ENCODE measurements around the gene ZNF132. TPM values are rescaled to one million over a fixed set of nuclear protein-coding genes. Genes with fewer than 3 reads are reported as not detected.

Gene ZNF132
- total RNA-seq, 1 experiment from 2014 or later: not detected

- BruUV-seq (replicated peaks): no TSS peak
- RAD21 ChIA-PET (ENCODE audit: low non-redundant PET in 1 of 2, low total read pairs in 2 of 2, uncharacterized antibody in 2 of 2, unreplicated experiment in 2 of 2): no interaction called here
- POLR2A ChIA-PET: interaction anchor here (1.5 kb wide), 1 partner anchor 23 kb away, joined by 4 read pairs; the partner anchor contains the start of gene ZNF497
- peak overlapping the region; percentile 100 for H3K9ac ChIP-seq (ENCODE audit: low read length)
- peak overlapping the region; percentile 97 for H3K27ac ChIP-seq (ENCODE audit: low read depth, low read length)
- ATAC-seq (no peak), DNase-seq (ENCODE audit: low read depth, low spot score) (no peak)
- CTCF ChIA-PET: no interaction called here
- no peaks in the 10 kb centered on the region for H3K27me3 ChIP-seq (ENCODE audit: insufficient read depth, low read length)
- TF ChIP-seq SP1 (IDR thresholded peaks at IDR 0.05; ENCODE audit: low read depth) (no peak), FOSL1 (IDR thresholded peaks at IDR 0.05; ENCODE audit: low read depth) (no peak), TCF7L2 (IDR thresholded peaks at IDR 0.05; ENCODE audit: borderline replicate concordance, extremely low read depth, insufficient read depth, insufficient read length) (no peak), JUND (IDR thresholded peaks at IDR 0.05) (no peak), MAX (IDR thresholded peaks at IDR 0.05) (no peak), EGR1 (IDR thresholded peaks at IDR 0.05; ENCODE audit: low read depth) (no peak), CBX3 (IDR thresholded peaks at IDR 0.05; ENCODE audit: low read depth) (no peak), POLR2AphosphoS5 (IDR thresholded peaks at IDR 0.05; ENCODE audit: low read depth, low read length) (no peak)
- no peak overlapping the region for H2AFZ ChIP-seq (ENCODE audit: low read depth, low read length, poor library complexity, severe bottlenecking)
- H3K4me2 ChIP-seq (ENCODE audit: low read length): peak overlapping the region; percentile 94
- peaks cover 57% of the 10 kb centered on the region for H3K79me2 ChIP-seq (ENCODE audit: insufficient read depth, low read length)
- peaks cover 20% of the 10 kb centered on the region; the same call in 1 of the 2 replicates for H4K20me1 ChIP-seq (ENCODE audit: insufficient read depth)
- H3K9me2 ChIP-seq (ENCODE audit: insufficient read depth): no peaks in the 10 kb centered on the region
- H3K4me1 ChIP-seq (ENCODE audit: control insufficient read depth in 1 of 2, insufficient read depth in 2 of 2, low read length in 2 of 2): peaks cover 23 to 42% of the 10 kb centered on the region in 2 experiments
- no peaks in the 10 kb centered on the region for H3K9me3 ChIP-seq (ENCODE audit: control insufficient read depth in 1 of 2, insufficient read depth in 1 of 2, low read depth in 1 of 2, low read length in 2 of 2)
- peaks cover 12 to 28% of the 10 kb centered on the region in 2 experiments; a peak in 3 of 4 replicates for H3K36me3 ChIP-seq (ENCODE audit: control insufficient read depth in 1 of 2, insufficient read depth in 2 of 2, low read length in 2 of 2)
- intact Hi-C loops (cut with micrococcal nuclease): no loop called here
- H3K4me3 ChIP-seq (replicated peaks in 1 of 2; ENCODE audit: low read depth in 1 of 2, low read length in 2 of 2): peak overlapping the region; percentile 62 to 96
These were observed 54.6 kb downstream of the ZNF132 start for GRCh38 chr19:58385313-58385890.

GRCh38 chr19:58382997-58383603, 56.9 kb downstream of the ZNF132 start:
- no peak for ATAC-seq
- Histone ChIP-seq H3K36me3 (ENCODE audit: control insufficient read depth in 1 of 2, insufficient read depth in 2 of 2, low read length in 2 of 2) (peaks cover 0 to 11% of the 10 kb centered on the region in 2 experiments; a peak in 1 of 4 replicates), H4K20me1 (ENCODE audit: insufficient read depth) (peaks cover 6% of the 10 kb centered on the region; the same call in 1 of the 2 replicates), H2AFZ (ENCODE audit: low read depth, low read length, poor library complexity, severe bottlenecking) (no peak overlapping the region), H3K9me2 (ENCODE audit: insufficient read depth) (no peaks in the 10 kb centered on the region), H3K4me1 (ENCODE audit: control insufficient read depth in 1 of 2, insufficient read depth in 2 of 2, low read length in 2 of 2) (peaks cover 18 to 41% of the 10 kb centered on the region in 2 experiments), H3K27ac (ENCODE audit: low read depth, low read length) (no peak overlapping the region; the same call in 1 of the 2 replicates), H3K4me3 (replicated peaks in 1 of 2; ENCODE audit: low read depth in 1 of 2, low read length in 2 of 2) (no peak overlapping the region), H3K27me3 (ENCODE audit: insufficient read depth, low read length) (no peaks in the 10 kb centered on the region), H3K9ac (ENCODE audit: low read length) (no peak overlapping the region), H3K79me2 (ENCODE audit: insufficient read depth, low read length) (peaks cover 34% of the 10 kb centered on the region), H3K9me3 (ENCODE audit: control insufficient read depth in 1 of 2, insufficient read depth in 1 of 2, low read depth in 1 of 2, low read length in 2 of 2) (no peaks in the 10 kb centered on the region), H3K4me2 (ENCODE audit: low read length) (no peak overlapping the region)
- TF ChIP-seq MAX (IDR thresholded peaks at IDR 0.05) (no peak), POLR2AphosphoS5 (IDR thresholded peaks at IDR 0.05; ENCODE audit: low read depth, low read length) (0 out of 2 replicates have a peak, but pooled peaks have one; percentile 10)
- CTCF ChIA-PET: no interaction called here
- no TSS peak for BruUV-seq (replicated peaks)
- DNase-seq (ENCODE audit: low read depth, low spot score): no peak
- intact Hi-C loops (cut with micrococcal nuclease): no loop called here
- RAD21 ChIA-PET (ENCODE audit: low non-redundant PET in 1 of 2, low total read pairs in 2 of 2, uncharacterized antibody in 2 of 2, unreplicated experiment in 2 of 2): no interaction called here
- POLR2A ChIA-PET: no interaction called here

Small RNA genes lying within 50 kb of the gene (microRNA-seq; reads per million reads assigned to microRNA genes)
- not detected for gene MIR4754 (ENCODE audit: borderline number of aligned reads)

Other genes with a start within 250 kb of the ZNF132 start
- gene ZNF544, start 211.2 kb downstream of the ZNF132 start, total RNA-seq (2021; ENCODE audit: unreplicated experiment): 46.3 TPM
- gene ZNF8, start 161.2 kb downstream of the ZNF132 start, total RNA-seq (2021; ENCODE audit: unreplicated experiment): 6.4 TPM
- gene ERVK3-1, start 134.8 kb downstream of the ZNF132 start, total RNA-seq (2021; ENCODE audit: unreplicated experiment): 28.1 TPM
- gene ZSCAN22, start 113.2 kb downstream of the ZNF132 start, total RNA-seq (2021; ENCODE audit: unreplicated experiment): 4.6 TPM
- 1.2 TPM for gene A1BG, start 86.7 kb downstream of the ZNF132 start, total RNA-seq (2021; ENCODE audit: unreplicated experiment)
- gene ZNF497, start 77.4 kb downstream of the ZNF132 start, total RNA-seq (2021; ENCODE audit: unreplicated experiment): 5.1 TPM
- gene ZNF837, start 59.1 kb downstream of the ZNF132 start, total RNA-seq (2021; ENCODE audit: unreplicated experiment): 3.2 TPM
- gene RPS5, start 52.9 kb downstream of the ZNF132 start, total RNA-seq (2021; ENCODE audit: unreplicated experiment): 1,982 TPM
- gene RNF225, start 44.5 kb downstream of the ZNF132 start, total RNA-seq (2021; ENCODE audit: unreplicated experiment): 1.2 TPM
- 25.8 TPM for gene ZNF584, start 31.5 kb downstream of the ZNF132 start, total RNA-seq (2021; ENCODE audit: unreplicated experiment)
- 9.4 TPM for gene ZNF324B, start 11.5 kb upstream of the ZNF132 start, total RNA-seq (2021; ENCODE audit: unreplicated experiment)
- 11.3 TPM for gene ZNF324, start 26.9 kb upstream of the ZNF132 start, total RNA-seq (2021; ENCODE audit: unreplicated experiment)
- gene ZNF446, start 36.2 kb upstream of the ZNF132 start, total RNA-seq (2021; ENCODE audit: unreplicated experiment): 6.5 TPM
- gene SLC27A5, start 71.8 kb upstream of the ZNF132 start, total RNA-seq (2021; ENCODE audit: unreplicated experiment): 27.1 TPM
- gene ZBTB45, start 79.7 kb upstream of the ZNF132 start, total RNA-seq (2021; ENCODE audit: unreplicated experiment): 12.0 TPM
- gene TRIM28, start 103.9 kb upstream of the ZNF132 start, total RNA-seq (2021; ENCODE audit: unreplicated experiment): 908 TPM
- 125 TPM for gene CHMP2A, start 115.0 kb upstream of the ZNF132 start, total RNA-seq (2021; ENCODE audit: unreplicated experiment)
- 120 TPM for gene UBE2M, start 118.5 kb upstream of the ZNF132 start, total RNA-seq (2021; ENCODE audit: unreplicated experiment)
- 33.0 TPM for gene MZF1, start 133.2 kb upstream of the ZNF132 start, total RNA-seq (2021; ENCODE audit: unreplicated experiment)

All from HCT116 (cell line).